Measurements from ENCODE around the gene INSRR. TPM values are rescaled to one million over a fixed set of nuclear protein-coding genes. Genes with fewer than 3 reads are reported as not detected.

Gene INSRR
- total RNA-seq, 4 donors from 2014 or later = not detected

DNA sequence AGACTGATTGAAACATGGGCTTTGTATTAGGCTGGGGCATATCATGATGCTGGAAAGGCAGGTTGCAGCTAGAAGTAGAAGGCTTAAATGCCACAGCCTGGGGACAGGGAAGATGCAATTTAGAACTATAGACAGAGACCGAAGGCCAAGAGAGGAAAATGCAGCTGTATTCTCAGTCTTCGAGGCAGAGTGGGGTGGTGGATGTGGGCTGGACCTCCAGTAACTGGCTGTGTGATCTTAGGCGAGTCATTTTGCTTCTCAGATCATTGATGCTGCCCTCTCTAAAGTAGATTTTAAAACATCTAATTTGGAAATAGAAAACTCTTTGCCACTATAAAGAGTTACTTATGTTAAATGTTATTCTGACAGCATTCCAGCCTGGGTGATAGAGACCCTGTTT, 24.6 kb downstream of the INSRR start:
- no peak for DNase-seq (ENCODE audit: extremely low spot score)
- Histone ChIP-seq H3K4me1 (no peaks in the 10 kb centered on the region), H3K9me3 (no peaks in the 10 kb centered on the region), H3K36me3 (no peaks in the 10 kb centered on the region), H3K4me3 (no peak overlapping the region), H3K27me3 (peaks cover 0 to 71% (median 0%) of the 10 kb centered on the region in 4 donors), H3K27ac (replicated peaks in 1 of 4) (no peak overlapping the region)
- intact Hi-C loops (cut with DNase I) = no loop called here
- 86% methylated on average over 3 of the region's 3 CpGs for WGBS
- TF ChIP-seq EP300 (IDR thresholded peaks at IDR 0.05) (no peak), POLR2AphosphoS5 (IDR thresholded peaks at IDR 0.05) (no peak), POLR2A (IDR thresholded peaks at IDR 0.05; ENCODE audit: low read depth) (no peak)

DNA sequence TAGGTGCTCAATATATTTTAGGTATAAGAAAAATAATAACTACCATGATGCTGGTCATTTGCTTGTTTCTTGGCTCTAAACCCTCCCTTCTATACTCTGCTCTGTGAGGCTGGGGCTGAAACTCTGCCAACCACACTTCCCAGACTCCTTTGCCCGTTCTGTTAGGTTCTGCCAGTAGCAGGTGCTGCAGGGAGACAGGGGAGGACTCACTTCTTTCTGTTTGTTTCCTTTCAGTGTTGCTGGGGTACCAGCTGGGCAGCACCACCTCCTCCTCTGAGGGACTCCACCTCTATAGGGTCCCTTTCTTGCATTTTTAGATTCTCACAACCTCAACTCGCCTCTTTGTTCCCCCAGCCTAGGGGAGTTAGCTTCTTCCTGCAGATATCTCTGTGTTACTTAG, 25.3 kb downstream of the INSRR start:
- peaks cover 0 to 68% (median 0%) of the 10 kb centered on the region in 4 donors for H3K27me3 ChIP-seq
- no peak for DNase-seq (ENCODE audit: extremely low spot score)
- intact Hi-C loops (cut with DNase I) = no loop called here
- no peaks in the 10 kb centered on the region for H3K36me3 ChIP-seq
- 35% methylated on average over 2 of the region's 2 CpGs for WGBS
- no peaks in the 10 kb centered on the region for H3K9me3 ChIP-seq
- TF ChIP-seq, protein P1, sequence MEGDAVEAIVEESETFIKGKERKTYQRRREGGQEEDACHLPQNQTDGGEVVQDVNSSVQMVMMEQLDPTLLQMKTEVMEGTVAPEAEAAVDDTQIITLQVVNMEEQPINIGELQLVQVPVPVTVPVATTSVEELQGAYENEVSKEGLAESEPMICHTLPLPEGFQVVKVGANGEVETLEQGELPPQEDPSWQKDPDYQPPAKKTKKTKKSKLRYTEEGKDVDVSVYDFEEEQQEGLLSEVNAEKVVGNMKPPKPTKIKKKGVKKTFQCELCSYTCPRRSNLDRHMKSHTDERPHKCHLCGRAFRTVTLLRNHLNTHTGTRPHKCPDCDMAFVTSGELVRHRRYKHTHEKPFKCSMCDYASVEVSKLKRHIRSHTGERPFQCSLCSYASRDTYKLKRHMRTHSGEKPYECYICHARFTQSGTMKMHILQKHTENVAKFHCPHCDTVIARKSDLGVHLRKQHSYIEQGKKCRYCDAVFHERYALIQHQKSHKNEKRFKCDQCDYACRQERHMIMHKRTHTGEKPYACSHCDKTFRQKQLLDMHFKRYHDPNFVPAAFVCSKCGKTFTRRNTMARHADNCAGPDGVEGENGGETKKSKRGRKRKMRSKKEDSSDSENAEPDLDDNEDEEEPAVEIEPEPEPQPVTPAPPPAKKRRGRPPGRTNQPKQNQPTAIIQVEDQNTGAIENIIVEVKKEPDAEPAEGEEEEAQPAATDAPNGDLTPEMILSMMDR (IDR thresholded peaks at IDR 0.05) = no peak
- no peak for TF ChIP-seq EP300 (IDR thresholded peaks at IDR 0.05)
- TF ChIP-seq POLR2AphosphoS5 (IDR thresholded peaks at IDR 0.05) = no peak
- TF ChIP-seq POLR2A (IDR thresholded peaks at IDR 0.05; ENCODE audit: low read depth) = no peak
- no peak overlapping the region for H3K27ac ChIP-seq (replicated peaks in 1 of 4)
- H3K4me3 ChIP-seq = no peak overlapping the region
- no peaks in the 10 kb centered on the region for H3K4me1 ChIP-seq

- no peaks in the 10 kb centered on the region for H3K36me3 ChIP-seq
- no peak for DNase-seq (ENCODE audit: extremely low spot score)
- peaks cover 0 to 58% (median 0%) of the 10 kb centered on the region in 4 donors for H3K27me3 ChIP-seq
- 78% methylated on average over 5 of the region's 5 CpGs for WGBS
- H3K4me1 ChIP-seq = no peaks in the 10 kb centered on the region
- H3K27ac ChIP-seq (replicated peaks in 1 of 4) = no peak overlapping the region
- H3K4me3 ChIP-seq = no peak overlapping the region
- TF ChIP-seq POLR2AphosphoS5 (IDR thresholded peaks at IDR 0.05) = no peak
- no peak for TF ChIP-seq EP300 (IDR thresholded peaks at IDR 0.05)
- TF ChIP-seq, protein P1 (IDR thresholded peaks at IDR 0.05) = no peak
- TF ChIP-seq POLR2A (IDR thresholded peaks at IDR 0.05; ENCODE audit: low read depth) = no peak
- no peaks in the 10 kb centered on the region for H3K9me3 ChIP-seq
- intact Hi-C loops (cut with DNase I) = no loop called here
Observed at GRCh38 chr1:156832434-156832833, 26.5 kb downstream of the INSRR start.

- DNase-seq (ENCODE audit: extremely low spot score) = no peak
- no peak for TF ChIP-seq EP300 (IDR thresholded peaks at IDR 0.05)
- no peak overlapping the region for H3K4me3 ChIP-seq
- intact Hi-C loops (cut with DNase I) = no loop called here
- H3K4me1 ChIP-seq = no peaks in the 10 kb centered on the region
- H3K9me3 ChIP-seq = no peaks in the 10 kb centered on the region
- H3K36me3 ChIP-seq = no peaks in the 10 kb centered on the region
- H3K27me3 ChIP-seq = peaks cover 0 to 32% (median 0%) of the 10 kb centered on the region in 4 donors
- no peak overlapping the region for H3K27ac ChIP-seq (replicated peaks in 1 of 4)
- 70% methylated on average over 18 of the region's 18 CpGs for WGBS
Observed at GRCh38 chr1:156828400-156829124, 30.4 kb downstream of the INSRR start.

GRCh38 chr1:156826630-156827029, 32.3 kb downstream of the INSRR start:
- Histone ChIP-seq H3K36me3 (no peaks in the 10 kb centered on the region), H3K27me3 (peaks cover 0 to 20% (median 0%) of the 10 kb centered on the region in 4 donors), H3K27ac (replicated peaks in 1 of 4) (no peak overlapping the region), H3K4me1 (no peaks in the 10 kb centered on the region), H3K4me3 (no peak overlapping the region), H3K9me3 (no peaks in the 10 kb centered on the region)
- TF ChIP-seq POLR2A (IDR thresholded peaks at IDR 0.05; ENCODE audit: low read depth) = no peak
- TF ChIP-seq POLR2AphosphoS5 (IDR thresholded peaks at IDR 0.05) = no peak
- TF ChIP-seq, protein P1 (IDR thresholded peaks at IDR 0.05) = no peak
- no peak for TF ChIP-seq EP300 (IDR thresholded peaks at IDR 0.05)
- no peak for DNase-seq (ENCODE audit: extremely low spot score)
- intact Hi-C loops (cut with DNase I) = no loop called here
- 68% methylated on average over 1 of the region's 1 CpG for WGBS

All from esophagus muscularis mucosa (tissue), 4 donors.